Measurements from ENCODE around the gene MAN1A1.

The MAN1A1 gene

DNA sequence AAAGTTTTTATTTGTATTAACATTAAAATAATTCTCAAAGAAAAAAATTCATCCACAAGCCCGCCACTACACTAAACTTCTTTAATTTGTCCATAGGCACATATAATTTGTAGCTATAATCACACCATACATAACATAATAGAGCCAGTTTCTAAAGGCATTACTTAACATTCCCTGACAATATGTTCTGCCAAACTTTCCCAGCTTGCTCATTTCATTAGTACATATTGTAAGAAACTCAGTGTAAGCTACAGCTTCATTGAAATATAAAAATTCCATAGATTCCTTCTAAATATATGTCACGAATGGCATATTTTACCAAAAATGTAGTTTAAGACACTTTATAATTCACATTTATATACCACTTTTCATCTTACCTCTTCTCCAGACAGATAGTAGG lies 59.3 kb downstream of the MAN1A1 start:
- FAIRE-seq (no peak), DNase-seq (ENCODE audit: insufficient read length, low spot score) (no peak)
- no peak for TF ChIP-seq POLR2A (IDR thresholded peaks at IDR 0.05; ENCODE audit: low read depth, low read length)

GRCh38 chr6:119289651-119290050 lies 59.9 kb downstream of the MAN1A1 start:
- FAIRE-seq: no peak
- TF ChIP-seq POLR2A (IDR thresholded peaks at IDR 0.05; ENCODE audit: low read depth, low read length): no peak
- no peak for DNase-seq (ENCODE audit: insufficient read length, low spot score)

- FAIRE-seq: no peak
- TF ChIP-seq POLR2A (IDR thresholded peaks at IDR 0.05; ENCODE audit: low read depth, low read length): no peak
- DNase-seq (ENCODE audit: insufficient read length, low spot score): no peak
Measured at GRCh38 chr6:119285908-119286625, 63.5 kb downstream of the MAN1A1 start.

DNA sequence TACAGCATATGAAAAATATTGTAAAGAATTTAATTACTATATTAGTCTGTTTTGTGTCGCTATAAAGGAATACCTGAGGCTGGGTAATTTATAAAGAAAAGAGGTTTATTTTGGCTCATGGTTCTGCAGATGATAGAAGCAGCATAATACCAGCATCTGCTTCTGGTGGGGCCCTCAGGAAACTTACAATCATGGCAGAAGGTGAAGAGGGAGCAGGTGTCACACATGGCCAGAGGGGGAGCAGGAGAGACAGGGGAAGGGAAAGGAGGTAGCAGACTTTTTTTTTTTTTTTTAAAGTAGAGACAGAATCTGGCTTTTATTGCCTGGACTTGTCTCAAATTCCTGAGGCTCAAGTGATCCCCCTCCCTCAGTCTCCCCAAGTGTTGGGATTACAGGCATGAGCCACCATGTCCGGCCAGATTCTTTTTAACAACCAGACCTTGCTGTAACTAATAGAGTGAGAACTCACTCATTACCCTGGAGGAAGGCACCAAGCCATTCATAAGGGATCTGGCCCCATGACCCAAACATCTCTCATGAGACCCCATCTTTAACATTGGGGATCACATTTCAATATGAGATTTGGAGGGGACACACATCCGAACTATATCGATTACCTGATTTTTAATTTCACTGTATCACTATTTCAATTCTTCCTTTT lies 64.6 kb downstream of the MAN1A1 start:
- FAIRE-seq: no peak

GRCh38 chr6:119283979-119284545 lies 65.5 kb downstream of the MAN1A1 start:
- DNase-seq (ENCODE audit: insufficient read length, low spot score): no peak
- no peak for TF ChIP-seq POLR2A (IDR thresholded peaks at IDR 0.05; ENCODE audit: low read depth, low read length)
- FAIRE-seq: no peak

More for the DNA sequence above, 64.6 kb downstream of the MAN1A1 start:
- TF ChIP-seq POLR2A (IDR thresholded peaks at IDR 0.05; ENCODE audit: low read depth, low read length): no peak
- no peak for DNase-seq (ENCODE audit: insufficient read length, low spot score)

- TF ChIP-seq POLR2A (IDR thresholded peaks at IDR 0.05; ENCODE audit: low read depth, low read length): no peak
- DNase-seq (ENCODE audit: insufficient read length, low spot score) (no peak), FAIRE-seq (no peak)
Measured at GRCh38 chr6:119283214-119283613, 66.3 kb downstream of the MAN1A1 start.

- TF ChIP-seq POLR2A (IDR thresholded peaks at IDR 0.05; ENCODE audit: low read depth, low read length): no peak
- FAIRE-seq: no peak
- DNase-seq (ENCODE audit: insufficient read length, low spot score): no peak
Measured at GRCh38 chr6:119280668-119281067, 68.9 kb downstream of the MAN1A1 start.

GRCh38 chr6:119280080-119280479 lies 69.5 kb downstream of the MAN1A1 start:
- TF ChIP-seq POLR2A (IDR thresholded peaks at IDR 0.05; ENCODE audit: low read depth, low read length): no peak
- no peak for DNase-seq (ENCODE audit: insufficient read length, low spot score)

DNA sequence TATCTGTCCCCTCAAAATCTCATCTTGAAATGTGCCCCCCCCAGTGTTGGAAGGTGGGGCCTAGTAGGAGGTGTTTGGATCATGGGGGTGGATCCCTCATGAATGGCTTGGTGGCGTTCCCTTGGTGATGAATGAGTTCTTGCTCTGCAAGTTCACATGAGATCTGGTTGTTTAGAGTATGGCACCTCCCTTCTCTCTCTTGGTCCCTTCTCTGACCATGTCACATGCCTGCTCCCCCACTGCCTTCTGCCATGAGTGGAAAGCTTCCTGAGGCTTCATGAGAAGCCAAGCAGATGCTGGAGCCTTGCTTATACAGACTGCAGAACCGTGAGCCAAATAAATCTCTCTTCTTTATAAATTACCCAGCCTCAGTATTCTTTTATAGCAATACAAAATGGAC lies 70.9 kb downstream of the MAN1A1 start:
- FAIRE-seq (no peak), DNase-seq (ENCODE audit: insufficient read length, low spot score) (no peak)
- TF ChIP-seq POLR2A (IDR thresholded peaks at IDR 0.05; ENCODE audit: low read depth, low read length): no peak

More at GRCh38 chr6:119280080-119280479, 69.5 kb downstream of the MAN1A1 start:
- FAIRE-seq: no peak

- FAIRE-seq: no peak
- DNase-seq (ENCODE audit: insufficient read length, low spot score): no peak
- TF ChIP-seq POLR2A (IDR thresholded peaks at IDR 0.05; ENCODE audit: low read depth, low read length): no peak
Measured at GRCh38 chr6:119277052-119277451, 72.5 kb downstream of the MAN1A1 start.

- no peak for TF ChIP-seq POLR2A (IDR thresholded peaks at IDR 0.05; ENCODE audit: low read depth, low read length)
- no peak for DNase-seq (ENCODE audit: insufficient read length, low spot score)
- FAIRE-seq: no peak
Measured at GRCh38 chr6:119276211-119276610, 73.3 kb downstream of the MAN1A1 start.

GRCh38 chr6:119274197-119274595 lies 75.4 kb downstream of the MAN1A1 start:
- TF ChIP-seq POLR2A (IDR thresholded peaks at IDR 0.05; ENCODE audit: low read depth, low read length): no peak
- no peak for FAIRE-seq
- DNase-seq (ENCODE audit: insufficient read length, low spot score): no peak

DNA sequence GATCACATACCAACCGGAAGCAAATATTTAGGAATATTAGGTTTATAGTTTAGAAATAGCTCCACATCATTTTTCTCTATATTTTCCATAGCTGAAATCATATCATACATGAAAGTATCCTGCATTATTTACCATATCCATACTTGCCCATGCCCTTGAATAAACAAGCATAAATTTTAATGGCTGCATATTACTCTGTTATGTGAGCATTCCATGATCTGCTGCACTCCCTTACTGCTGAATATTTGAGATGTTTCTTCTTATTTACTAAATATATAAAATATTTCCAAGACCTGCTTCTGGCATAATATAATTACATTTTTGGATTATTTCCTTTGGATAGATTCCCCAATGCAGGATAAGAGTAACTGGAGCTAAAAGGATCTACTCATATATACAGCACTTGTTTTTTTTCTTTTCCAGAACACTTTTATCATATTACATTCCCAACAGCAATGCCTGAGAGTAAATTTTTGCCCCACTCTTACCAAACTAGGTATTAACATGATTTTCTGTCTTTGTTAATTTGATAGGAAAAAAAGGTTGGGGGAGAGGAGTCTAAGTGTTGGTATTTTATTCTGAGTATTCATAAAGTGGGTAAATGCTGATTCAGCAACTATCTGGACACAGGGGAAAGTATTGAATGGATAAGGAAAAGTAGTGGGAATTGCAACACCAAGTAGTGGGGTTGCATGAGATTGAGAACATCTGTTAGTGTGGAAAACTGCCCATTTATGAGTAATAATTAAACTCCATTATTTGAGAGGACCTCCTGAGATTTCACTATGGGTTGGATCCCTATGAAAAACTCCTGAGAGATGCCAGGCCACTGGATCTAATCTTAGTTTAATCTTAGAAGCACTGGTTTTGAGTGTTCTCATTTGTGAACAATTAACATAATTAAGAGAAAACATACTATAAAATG lies 76.0 kb downstream of the MAN1A1 start:
- no peak for FAIRE-seq
- DNase-seq (ENCODE audit: insufficient read length, low spot score): no peak
- no peak for TF ChIP-seq POLR2A (IDR thresholded peaks at IDR 0.05; ENCODE audit: low read depth, low read length)

DNA sequence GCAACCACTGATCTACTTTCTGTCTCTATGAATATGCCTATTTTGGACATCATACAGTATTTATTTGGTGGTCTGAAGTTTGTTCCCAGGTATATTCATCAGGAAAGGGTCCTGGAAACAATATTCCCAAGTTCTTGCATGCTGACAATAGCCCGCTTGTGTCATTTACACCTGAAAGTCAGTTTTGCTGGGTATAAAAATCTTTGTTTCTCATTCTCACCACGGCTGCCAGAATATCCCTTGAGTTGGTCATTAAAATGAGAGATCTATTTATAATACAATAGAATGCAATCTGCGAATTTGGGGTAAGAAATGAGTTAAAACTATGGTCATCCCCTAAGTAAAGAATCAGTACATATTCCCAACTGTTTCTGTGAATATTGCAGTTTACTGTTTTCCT lies 79.0 kb downstream of the MAN1A1 start:
- DNase-seq (ENCODE audit: insufficient read length, low spot score): no peak
- FAIRE-seq: no peak
- no peak for TF ChIP-seq POLR2A (IDR thresholded peaks at IDR 0.05; ENCODE audit: low read depth, low read length)

Measured in H54 (cell line).